ENCODE measurements around the gene FAM20C. TPM values are rescaled to one million over a fixed set of nuclear protein-coding genes. Genes with fewer than 3 reads are reported as not detected.
A peak's percentile ranks its signal among the peaks of the same experiment; 100 is the strongest.

The FAM20C gene
- total RNA-seq, 1 donor from 2014 or later = 32.9 TPM

DNA sequence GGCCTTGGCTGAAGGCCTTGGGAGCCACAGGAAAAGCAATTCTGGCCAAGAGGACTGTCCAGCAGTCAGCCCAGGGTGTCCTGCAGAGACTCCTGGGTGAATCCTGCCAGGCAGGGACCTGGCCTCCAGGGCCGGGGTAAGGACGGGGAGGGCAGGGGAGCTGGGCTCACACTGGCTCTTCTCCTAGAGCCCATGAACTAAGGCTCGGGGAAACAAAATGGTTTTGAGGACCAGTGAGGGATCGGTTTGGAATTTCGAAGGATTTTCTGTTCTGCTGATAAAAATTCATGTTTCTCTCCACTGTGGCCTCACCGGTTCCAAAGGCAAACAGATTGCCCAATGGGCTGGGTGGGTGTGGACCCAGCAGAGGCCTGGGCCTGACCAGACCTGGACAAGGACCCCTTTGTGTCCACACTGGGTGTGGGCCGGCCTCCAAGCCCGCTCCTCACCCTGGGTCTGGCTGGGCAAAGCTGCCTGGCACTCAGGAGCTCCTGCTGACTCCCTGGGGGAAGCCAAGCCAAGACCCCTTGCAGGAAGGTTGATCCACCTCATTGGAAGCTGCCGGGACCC is 27.3 kb downstream of the FAM20C start:
- TF ChIP-seq, protein P1, sequence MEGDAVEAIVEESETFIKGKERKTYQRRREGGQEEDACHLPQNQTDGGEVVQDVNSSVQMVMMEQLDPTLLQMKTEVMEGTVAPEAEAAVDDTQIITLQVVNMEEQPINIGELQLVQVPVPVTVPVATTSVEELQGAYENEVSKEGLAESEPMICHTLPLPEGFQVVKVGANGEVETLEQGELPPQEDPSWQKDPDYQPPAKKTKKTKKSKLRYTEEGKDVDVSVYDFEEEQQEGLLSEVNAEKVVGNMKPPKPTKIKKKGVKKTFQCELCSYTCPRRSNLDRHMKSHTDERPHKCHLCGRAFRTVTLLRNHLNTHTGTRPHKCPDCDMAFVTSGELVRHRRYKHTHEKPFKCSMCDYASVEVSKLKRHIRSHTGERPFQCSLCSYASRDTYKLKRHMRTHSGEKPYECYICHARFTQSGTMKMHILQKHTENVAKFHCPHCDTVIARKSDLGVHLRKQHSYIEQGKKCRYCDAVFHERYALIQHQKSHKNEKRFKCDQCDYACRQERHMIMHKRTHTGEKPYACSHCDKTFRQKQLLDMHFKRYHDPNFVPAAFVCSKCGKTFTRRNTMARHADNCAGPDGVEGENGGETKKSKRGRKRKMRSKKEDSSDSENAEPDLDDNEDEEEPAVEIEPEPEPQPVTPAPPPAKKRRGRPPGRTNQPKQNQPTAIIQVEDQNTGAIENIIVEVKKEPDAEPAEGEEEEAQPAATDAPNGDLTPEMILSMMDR (IDR thresholded peaks at IDR 0.05; ENCODE audit: unreplicated experiment) = no peak
- H3K4me3 Mint-ChIP-seq (ENCODE audit: low read depth) = no peak overlapping the region
- DNase-seq (ENCODE audit: low spot score, unreplicated experiment) = no peak
- H3K9me3 Mint-ChIP-seq (ENCODE audit: low read depth) = no peaks in the 10 kb centered on the region
- peaks cover 6% of the 10 kb centered on the region for H3K36me3 Mint-ChIP-seq (ENCODE audit: insufficient read depth)
- no peaks in the 10 kb centered on the region for H3K27me3 Mint-ChIP-seq
- H3K27ac Mint-ChIP-seq = peak overlapping the region; percentile 69
- H3K4me1 Mint-ChIP-seq (ENCODE audit: low read depth) = peaks cover 15% of the 10 kb centered on the region

- H3K4me3 Mint-ChIP-seq (ENCODE audit: low read depth) = no peak overlapping the region
- TF ChIP-seq, protein P1 (IDR thresholded peaks at IDR 0.05; ENCODE audit: unreplicated experiment) = peak; percentile 25
- H3K36me3 Mint-ChIP-seq (ENCODE audit: insufficient read depth) = peaks cover 5% of the 10 kb centered on the region
- H3K27ac Mint-ChIP-seq = peak overlapping the region; percentile 49
- DNase-seq (ENCODE audit: low spot score, unreplicated experiment) = no peak
- H3K4me1 Mint-ChIP-seq (ENCODE audit: low read depth) = peaks cover 13% of the 10 kb centered on the region
- no peaks in the 10 kb centered on the region for H3K27me3 Mint-ChIP-seq
- no peaks in the 10 kb centered on the region for H3K9me3 Mint-ChIP-seq (ENCODE audit: low read depth)
These were observed 27.9 kb downstream of the FAM20C start for GRCh38 chr7:220151-220841.

- peaks cover 5% of the 10 kb centered on the region for H3K36me3 Mint-ChIP-seq (ENCODE audit: insufficient read depth)
- H3K4me3 Mint-ChIP-seq (ENCODE audit: low read depth) = no peak overlapping the region
- H3K27ac Mint-ChIP-seq = no peak overlapping the region
- no peaks in the 10 kb centered on the region for H3K9me3 Mint-ChIP-seq (ENCODE audit: low read depth)
- H3K4me1 Mint-ChIP-seq (ENCODE audit: low read depth) = peaks cover 13% of the 10 kb centered on the region
- TF ChIP-seq, protein P1 (IDR thresholded peaks at IDR 0.05; ENCODE audit: unreplicated experiment) = no peak
- H3K27me3 Mint-ChIP-seq = no peaks in the 10 kb centered on the region
- no peak for DNase-seq (ENCODE audit: low spot score, unreplicated experiment)
These were observed 29.8 kb downstream of the FAM20C start for GRCh38 chr7:221978-222715.

GRCh38 chr7:222716-223041 is 30.3 kb downstream of the FAM20C start:
- TF ChIP-seq, protein P1 (IDR thresholded peaks at IDR 0.05; ENCODE audit: unreplicated experiment) = no peak
- no peak overlapping the region for H3K4me3 Mint-ChIP-seq (ENCODE audit: low read depth)
- H3K27ac Mint-ChIP-seq = no peak overlapping the region
- no peaks in the 10 kb centered on the region for H3K27me3 Mint-ChIP-seq
- H3K36me3 Mint-ChIP-seq (ENCODE audit: insufficient read depth) = peaks cover 5% of the 10 kb centered on the region
- H3K4me1 Mint-ChIP-seq (ENCODE audit: low read depth) = peaks cover 13% of the 10 kb centered on the region
- no peak for DNase-seq (ENCODE audit: low spot score, unreplicated experiment)
- H3K9me3 Mint-ChIP-seq (ENCODE audit: low read depth) = no peaks in the 10 kb centered on the region

- Mint-ChIP-seq H3K9me3 (ENCODE audit: low read depth) (no peaks in the 10 kb centered on the region), H3K27ac (no peak overlapping the region), H3K36me3 (ENCODE audit: insufficient read depth) (peaks cover 5% of the 10 kb centered on the region), H3K4me1 (ENCODE audit: low read depth) (peaks cover 13% of the 10 kb centered on the region), H3K4me3 (ENCODE audit: low read depth) (no peak overlapping the region), H3K27me3 (no peaks in the 10 kb centered on the region)
- TF ChIP-seq, protein P1 (IDR thresholded peaks at IDR 0.05; ENCODE audit: unreplicated experiment) = no peak
- DNase-seq (ENCODE audit: low spot score, unreplicated experiment) = no peak
These were observed 30.9 kb downstream of the FAM20C start for GRCh38 chr7:223118-223800.

All from progenitor cell of endocrine pancreas (in vitro differentiated cells).